ENCODE data around the gene RPL11.
A peak's percentile ranks its signal among the peaks of the same experiment; 100 is the strongest.
"Not testable (repeated sequence)": the region's sequence is repeated elsewhere in the genome, so short reads cannot be mapped to it uniquely, and the experiment has no call there.

RPL11 gene

DNA sequence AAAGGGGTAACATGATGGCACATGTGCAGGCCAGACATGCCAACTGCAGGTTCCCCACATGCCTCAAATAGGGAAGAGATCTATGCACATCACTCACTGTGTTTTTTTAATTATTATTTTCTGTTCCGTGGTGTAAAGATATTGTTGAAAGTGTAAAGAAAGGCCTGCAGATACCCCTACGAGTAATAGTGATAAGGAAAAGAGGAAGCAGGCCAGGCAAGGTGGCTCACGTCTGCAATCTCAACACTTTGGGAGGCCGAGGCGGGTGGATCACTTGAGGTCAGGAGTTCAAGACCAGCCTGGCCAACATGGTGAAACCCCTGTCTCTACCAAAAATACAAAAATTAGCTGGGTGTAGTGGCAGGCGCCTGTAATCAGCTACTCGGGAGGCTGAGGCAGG lies 6.4 kb upstream of the RPL11 start:
- not testable (repeated sequence) for DNase-seq (ENCODE audit: low read depth)

DNA sequence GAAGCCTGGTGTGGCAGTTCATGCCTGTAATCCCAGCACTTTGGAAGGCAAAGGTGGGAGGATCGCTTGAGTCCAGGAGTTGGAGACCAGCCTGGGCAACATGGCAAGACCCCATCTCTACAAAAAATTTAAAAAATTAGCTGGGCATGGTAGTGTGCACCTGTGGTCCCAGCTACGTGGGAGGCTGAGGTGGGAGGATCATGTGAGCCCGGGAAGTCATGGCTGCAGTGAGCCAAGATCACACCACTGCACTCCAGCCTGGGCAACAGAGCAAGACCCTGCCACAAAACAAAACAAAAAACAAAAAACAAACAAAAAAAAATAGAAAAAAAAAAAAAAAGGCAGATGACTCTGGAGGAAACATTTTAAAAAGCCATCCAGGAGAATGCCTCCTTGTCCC lies 3.9 kb upstream of the RPL11 start:
- not testable (repeated sequence) for DNase-seq (ENCODE audit: low read depth)

DNA sequence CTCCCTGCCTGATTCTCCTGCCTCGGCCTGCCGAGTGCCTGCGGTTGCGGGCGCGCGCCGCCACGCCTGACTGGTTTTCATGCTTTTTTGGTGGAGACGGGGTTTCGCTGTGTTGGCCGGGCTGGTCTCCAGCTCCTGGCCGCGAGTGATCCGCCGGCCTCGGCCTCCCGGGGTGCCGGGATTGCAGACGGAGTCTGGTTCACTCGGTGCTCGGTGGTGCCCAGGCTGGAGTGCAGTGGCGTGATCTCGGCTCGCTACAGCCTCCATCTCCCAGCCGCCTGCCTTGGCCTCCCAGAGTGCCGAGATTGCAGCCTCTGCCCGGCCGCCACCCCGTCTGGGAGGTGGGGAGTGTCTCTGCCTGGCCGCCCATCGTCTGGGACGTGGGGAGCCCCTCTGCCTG lies 3.3 kb upstream of the RPL11 start:
- DNase-seq (ENCODE audit: low read depth): not testable (repeated sequence)

DNA sequence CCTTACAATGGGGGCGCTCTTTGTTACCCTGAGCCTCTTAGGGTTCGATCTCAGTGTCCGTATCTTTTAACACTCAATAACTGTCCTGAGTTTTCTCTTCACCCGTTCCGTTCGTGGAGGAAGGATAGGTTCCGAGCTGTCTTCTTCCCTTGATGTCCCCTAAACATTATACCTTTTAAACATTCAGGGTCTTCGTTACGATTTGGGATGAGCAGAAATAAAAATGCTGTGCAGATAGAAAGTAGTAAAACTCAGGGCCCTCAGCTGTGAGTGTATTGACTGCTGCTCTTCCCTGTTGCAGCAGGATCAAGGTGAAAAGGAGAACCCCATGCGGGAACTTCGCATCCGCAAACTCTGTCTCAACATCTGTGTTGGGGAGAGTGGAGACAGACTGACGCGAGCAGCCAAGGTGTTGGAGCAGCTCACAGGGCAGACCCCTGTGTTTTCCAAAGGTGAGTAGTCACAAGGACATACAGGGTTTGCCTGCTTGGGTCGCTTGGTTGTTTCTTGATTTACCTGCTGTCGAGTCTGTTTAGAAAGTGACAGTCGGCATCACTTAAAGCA lies 784 bp downstream of the RPL11 start:
- no peak for DNase-seq (ENCODE audit: low read depth)

DNA sequence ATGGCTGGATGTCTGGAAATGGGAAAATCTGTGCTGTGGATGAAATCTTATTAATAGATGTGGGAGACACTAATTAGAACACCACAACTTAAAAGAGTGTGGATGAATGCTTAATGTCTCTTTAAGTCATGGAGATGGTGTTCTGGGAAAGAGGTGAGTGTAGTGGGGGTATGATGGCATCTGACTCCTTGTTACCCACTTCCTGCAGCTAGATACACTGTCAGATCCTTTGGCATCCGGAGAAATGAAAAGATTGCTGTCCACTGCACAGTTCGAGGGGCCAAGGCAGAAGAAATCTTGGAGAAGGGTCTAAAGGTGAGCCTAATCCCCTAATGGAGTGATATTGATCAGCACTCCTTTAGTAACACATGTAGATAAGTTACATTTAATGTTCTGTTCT lies 2.0 kb downstream of the RPL11 start:
- no peak for DNase-seq (ENCODE audit: low read depth)

DNA sequence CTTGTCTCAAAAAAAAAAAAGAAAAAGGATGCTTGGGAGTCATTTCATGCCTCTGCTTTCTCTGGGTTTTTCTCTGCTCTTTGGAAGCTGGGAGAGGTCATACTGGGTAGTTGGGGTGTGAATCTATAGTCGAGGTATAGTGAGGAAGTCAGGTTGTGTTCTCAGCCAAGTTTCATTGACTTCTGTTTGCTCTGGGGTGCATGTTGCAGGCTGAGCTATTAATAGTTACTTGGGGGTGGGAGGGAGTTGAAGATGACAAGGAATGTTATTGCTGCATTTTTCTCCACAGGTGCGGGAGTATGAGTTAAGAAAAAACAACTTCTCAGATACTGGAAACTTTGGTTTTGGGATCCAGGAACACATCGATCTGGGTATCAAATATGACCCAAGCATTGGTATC lies 2.8 kb downstream of the RPL11 start:
- no peak for DNase-seq (ENCODE audit: low read depth)

DNA sequence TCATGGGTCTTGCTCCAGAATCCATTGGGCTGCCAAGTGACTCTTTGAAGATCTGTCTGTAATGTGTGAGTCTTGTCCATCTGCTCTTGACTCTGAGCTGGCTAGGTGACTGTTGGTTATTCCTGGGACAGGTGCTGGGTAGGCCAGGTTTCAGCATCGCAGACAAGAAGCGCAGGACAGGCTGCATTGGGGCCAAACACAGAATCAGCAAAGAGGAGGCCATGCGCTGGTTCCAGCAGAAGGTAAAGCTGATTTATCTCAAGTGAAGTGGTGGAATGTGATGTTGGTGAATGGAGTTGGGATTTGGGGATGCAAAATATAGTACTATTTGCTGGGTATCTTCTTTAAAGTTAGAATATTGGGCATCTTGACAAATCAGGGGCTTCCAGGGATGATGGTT lies 4.1 kb downstream of the RPL11 start:
- DNase-seq (ENCODE audit: low read depth): no peak

DNA sequence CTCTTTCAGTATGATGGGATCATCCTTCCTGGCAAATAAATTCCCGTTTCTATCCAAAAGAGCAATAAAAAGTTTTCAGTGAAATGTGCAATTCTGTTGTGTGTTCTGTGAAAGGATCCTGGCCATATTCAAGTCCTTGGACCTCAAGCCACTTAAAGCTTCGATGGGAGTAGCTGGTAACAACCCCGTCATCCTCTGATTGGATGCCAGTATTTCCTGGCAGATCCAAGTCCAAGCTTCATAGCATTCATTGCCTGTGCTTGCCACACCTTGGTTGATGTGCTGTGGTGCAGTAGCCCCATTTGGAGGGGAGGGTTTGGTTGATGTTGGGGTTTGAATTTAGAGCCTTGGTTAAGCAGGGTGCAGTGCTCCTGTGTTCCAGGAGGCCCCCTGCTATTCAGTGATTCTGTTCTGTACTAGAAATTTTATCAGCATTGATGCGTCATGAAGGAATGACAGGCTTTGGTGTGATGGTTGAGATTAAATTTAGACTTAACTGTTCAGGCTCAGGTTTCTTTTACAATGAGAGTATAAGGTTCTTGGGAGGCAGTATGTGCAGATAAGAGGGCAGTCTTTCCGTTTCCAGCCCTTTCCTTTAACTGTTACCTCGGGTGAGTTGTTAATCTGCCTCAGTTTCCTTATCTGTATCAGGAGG lies 4.9 kb downstream of the RPL11 start:
- no peak for DNase-seq (ENCODE audit: low read depth)

DNA sequence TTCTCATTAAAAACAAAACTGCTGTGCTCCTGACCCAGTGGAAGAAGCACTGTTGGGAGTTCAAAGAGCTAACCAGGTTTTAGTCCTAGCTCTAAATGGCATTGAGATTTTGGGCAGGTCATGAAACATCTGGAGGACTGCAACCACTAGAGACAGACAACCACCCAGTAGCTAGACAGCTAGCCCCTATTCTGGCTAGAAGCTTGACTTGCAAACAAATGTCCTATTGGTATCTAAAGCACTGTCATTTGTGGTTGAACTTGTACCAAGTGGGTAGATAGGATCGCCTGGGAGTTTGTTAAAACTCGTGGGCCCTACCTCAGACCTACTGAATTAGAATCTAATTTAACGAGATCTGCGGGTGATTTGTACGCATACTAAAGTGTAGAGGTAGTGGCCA lies 6.9 kb downstream of the RPL11 start:
- DNase-seq (ENCODE audit: low read depth): no peak

DNA sequence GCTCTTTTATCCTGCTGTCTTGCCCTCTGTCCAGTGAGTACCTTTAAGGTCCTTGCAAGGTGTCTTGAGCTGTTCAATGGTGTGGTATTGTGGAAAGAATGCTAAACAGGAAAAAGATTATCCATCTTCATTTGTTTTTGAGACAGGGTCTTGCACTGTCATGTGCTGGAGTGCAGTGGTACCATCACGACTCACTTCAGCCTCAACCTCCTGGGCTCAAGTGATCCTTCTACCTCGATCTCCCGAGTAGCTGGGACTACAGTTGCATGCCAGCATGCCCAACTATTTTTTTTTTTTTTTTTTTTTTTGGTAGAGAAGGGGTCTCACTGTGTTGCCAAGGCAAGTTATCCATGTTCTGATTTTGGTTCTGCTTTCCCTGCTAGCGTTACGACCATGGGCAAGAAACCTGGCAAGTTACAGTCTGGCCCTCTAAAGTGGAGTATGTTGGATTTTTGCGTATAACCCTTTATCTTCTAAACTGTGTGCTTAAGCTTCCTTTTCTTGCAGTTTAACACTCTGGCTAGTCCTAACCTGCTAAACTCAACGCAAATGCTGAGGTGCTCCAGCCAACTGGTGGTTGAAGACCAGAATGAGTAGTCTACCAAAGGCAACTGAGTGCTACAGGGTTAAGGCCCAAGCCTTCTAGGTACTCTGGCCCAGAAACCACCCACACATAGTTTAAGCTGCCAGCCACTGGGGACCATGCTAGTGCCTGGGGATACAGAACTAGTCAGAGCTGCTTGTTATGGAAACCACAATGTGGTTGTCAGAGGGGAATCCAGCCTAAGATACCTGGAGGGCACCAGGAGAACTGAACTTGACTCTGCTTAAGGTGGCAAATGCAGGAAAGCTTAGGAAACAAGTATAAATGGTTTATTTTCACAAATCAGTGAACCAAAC lies 7.9 kb downstream of the RPL11 start:
- DNase-seq (ENCODE audit: low read depth): no peak

DNA sequence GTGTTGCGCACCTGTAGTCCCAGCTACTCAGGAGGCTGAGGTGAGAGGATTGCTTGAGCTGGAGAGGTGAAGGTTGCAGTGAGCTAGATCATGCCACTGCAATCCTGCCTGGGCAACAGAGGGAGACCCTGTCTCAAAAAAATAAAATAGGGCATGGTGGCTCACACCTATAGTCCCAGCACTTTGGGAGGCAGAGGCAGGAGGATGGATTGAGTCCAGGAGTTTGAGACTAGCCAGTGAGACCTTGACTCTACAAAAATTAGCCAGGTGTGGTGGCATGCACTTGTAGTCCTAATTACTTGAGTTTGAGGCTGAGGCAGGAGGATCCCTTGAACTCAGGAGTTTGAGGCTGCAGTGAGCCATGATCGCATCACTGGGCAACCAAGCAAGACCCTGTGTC lies 9.7 kb downstream of the RPL11 start:
- no peak for DNase-seq (ENCODE audit: low read depth)

DNA sequence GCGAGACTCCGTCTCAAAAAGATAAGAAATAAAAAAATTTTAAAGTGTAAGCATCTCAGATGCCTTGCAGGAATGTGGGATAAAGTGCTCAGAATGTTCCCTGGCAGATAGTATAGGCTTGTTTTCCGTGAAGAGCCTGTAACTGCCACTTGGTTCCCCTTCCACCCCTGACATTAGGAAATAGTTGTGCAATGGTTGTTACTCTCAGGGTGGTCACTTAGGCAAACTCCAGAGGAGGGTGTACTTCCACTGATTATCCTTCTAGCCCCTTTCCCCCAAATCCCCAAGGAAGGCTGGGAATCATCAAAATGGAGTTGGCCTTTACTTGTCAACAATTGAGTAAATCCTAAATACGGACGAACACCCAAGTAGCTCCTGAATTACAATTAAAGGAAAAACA lies 10.4 kb downstream of the RPL11 start:
- DNase-seq (ENCODE audit: low read depth): no peak

DNA sequence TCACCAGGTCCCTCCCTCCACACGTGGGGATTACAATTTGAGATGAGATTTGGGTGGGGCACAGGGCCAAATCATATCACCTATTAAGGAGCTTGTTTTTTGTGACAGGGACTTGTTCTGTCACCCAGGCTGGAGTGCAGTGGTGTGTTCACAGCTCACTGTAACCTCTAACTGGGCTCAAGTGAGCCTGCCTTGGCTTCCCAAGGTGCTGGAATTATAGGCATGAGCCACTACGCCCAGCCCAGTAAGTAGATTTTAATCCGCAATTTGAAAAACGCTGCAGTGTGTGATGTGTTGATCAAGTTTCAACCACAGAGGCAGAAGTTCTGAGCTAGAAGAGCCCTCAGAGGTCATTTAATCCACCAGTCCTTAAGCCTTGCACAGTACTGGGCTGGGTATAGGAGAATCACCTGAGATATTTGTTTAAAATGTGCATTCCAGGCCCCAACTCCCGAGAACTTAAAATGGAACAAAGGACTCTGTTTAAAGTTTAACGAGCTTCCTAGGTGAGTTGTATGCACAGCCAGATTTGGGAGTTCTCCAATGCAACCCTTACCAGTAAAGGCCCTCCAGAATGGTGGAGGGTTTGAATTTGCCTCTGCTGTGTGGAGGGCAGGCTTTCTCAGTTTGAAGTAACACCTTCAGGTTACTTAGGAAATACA lies 13.4 kb downstream of the RPL11 start:
- no peak for DNase-seq (ENCODE audit: low read depth)

DNA sequence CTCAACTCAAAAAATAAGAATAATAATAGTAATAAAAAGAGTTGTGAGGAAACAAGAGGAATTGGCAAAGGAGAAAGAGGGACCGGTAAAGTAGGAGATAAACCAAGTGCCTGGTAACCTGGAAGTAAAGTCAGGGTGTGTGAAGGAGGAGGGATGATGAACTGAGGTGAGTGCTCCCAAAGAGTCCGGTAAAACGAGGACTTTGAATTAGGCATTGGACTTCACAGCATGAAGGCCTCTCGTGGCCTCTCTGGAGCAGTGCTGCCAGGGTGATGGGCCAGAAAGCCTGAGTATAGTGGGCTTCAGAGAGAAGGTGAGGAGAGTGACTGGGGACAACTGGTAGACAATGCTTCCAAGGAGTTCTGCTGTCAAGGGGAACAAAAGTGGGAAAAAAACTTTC lies 17.6 kb downstream of the RPL11 start:
- no peak for DNase-seq (ENCODE audit: low read depth)

DNA sequence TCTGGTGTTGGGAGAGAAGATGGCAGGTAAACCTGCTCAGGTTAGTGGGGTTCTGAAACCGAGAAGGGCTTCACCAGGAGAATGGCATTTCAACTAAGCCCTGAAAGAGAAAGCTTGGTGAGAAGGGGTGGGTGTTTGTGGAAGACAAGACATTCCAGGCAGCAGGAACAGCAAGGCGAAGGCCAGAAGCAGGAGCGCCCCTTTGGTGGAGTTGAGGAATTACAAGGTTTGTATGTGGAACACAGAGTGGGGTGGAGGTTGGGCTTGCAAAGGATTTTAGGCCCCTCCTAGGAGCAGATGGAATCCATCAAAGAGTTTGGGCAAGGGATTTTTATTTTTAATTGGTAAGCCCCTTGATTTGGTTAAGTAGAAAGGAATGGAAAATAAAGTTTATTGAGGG lies 26.9 kb downstream of the RPL11 start:
- no peak for DNase-seq (ENCODE audit: low read depth)

DNA sequence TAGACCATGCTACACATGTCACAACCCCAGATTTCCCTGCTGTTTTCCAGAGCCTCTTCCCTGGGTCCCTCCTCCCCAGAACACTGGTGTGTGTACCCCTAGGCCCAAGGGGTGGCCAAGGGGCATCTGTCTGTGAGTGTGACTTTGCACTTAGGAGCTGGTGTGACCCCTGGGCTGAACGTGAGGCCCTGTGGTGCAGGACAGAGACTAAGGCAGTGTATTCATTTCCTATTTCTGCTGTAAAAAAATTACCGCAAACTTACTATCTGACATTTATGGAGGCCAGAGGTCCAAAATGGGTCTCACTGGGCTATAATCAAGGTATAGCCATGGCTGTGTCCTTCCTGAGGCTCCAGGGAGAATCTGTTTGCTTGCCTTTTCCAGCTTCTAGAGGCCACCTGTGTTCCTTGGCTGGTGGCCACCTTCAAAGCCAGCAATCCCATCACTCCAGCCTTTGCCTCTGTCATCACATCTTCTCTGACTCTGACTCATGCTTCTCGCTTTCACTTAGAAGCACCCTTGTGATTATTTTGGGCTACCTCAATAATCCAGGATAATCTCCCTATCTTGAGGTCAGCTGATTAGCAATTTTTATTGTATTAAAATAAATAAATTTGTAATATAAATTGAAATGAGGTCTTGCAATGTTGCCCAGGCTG lies 27.7 kb downstream of the RPL11 start:
- no peak for DNase-seq (ENCODE audit: low read depth)

DNA sequence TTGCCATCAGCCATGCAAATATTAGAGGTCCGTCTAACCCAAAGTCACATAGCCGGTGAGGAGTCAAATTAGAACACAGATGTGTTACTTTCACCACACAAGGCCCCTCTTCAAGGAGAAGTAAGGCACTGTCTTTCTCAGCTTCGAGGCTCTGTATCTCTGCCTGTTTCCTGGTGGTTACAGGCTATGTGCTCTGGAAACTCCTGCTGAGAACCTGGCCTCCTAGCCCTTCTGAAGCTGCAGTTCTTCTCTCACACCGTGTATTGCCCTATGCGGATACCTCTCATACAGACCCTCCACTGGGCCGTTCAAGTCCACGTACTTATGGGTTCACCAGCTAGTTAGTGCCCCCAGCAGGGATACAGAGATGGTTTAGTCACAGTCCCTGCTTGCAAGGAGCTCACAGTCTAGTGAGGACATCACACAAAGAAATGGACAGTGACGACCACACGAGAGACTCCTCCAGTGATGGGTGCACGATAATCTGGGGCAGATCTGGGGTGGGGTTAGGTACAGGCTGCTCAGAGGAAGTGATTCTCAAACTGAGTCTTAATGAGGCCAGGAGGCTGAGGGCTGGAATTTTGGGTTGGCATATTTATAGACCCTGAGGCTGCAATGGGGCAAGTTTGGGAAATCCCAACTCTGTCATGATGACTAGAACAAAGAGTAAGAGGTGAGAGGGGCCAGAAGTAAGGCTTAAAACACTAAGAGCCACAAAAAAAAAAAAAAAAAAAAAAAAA lies 28.8 kb downstream of the RPL11 start:
- no peak for DNase-seq (ENCODE audit: low read depth)

DNA sequence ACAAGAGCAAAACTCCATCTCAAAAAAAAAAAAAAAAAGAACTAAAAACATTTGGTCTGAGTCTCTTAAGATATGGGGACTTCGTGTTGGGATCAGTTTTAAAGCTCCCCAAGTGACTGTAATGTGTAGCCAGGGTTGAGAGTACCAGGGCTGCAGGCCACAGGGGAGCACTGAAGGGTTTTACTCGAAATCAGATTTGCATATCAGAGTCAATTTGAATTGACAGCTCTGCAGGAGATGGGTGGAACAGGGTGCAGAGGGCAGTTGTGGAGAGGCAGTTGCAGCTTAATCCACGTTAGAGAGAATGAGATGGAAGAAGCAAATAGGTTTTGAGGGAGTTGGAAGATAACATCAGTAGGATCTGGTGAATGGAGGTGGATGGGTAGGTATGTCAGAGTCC lies 31.0 kb downstream of the RPL11 start:
- no peak for DNase-seq (ENCODE audit: low read depth)

DNA sequence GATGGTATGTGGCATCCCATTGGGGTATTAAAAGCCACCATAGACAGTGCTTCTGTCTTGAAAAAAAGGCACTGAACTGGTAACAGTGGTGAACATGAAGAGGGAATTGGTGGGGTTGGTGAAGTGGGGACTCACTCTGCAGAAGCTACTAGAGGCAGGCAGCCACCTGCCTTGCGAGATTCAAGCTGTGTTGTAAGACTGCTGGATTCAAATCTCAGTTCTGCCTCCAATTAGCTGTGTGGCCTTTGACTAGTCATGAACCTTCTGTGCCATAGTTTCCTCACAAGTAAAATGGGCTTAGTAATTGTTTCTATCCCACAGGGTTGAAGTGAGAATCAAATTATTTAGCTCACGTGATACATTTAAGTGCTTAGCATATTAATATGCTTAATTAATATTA lies 35.1 kb downstream of the RPL11 start:
- DNase-seq (ENCODE audit: low read depth): no peak

DNA sequence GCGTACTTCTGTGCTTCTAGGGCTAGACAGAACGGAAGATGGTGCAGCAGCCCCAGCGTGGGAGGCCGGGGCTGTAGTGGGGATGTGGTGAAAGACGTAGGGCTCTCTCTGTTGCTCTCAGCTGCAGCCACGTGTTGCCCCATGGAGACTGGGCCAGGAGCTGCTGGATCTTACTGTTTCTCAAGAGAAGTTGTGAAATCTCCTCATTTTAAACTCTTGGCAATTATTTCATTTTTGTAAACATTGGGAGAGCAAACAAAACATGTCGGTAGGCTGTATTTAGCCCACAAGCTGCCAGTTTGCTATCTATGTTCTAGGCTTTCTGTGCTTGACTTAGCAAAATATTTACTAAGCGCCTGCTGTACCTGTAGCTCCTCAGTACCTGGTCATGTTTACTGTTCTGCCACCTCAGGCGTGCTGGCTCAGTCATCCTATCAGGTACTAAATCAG lies 35.8 kb downstream of the RPL11 start:
- DNase-seq (ENCODE audit: low read depth): peak; percentile 50
